ENCODE data around the gene LTBP1.

- no peak for TF ChIP-seq CTCF (optimal IDR thresholded peaks at IDR 0.05 in 1 of 3, IDR thresholded peaks at IDR 0.05 in 1 of 3, conservative IDR thresholded peaks at IDR 0.05 in 1 of 3; ENCODE audit: extremely low read depth in 1 of 3, insufficient read depth in 2 of 3, low read length in 3 of 3)
- no peak for TF ChIP-seq EZH2 (IDR thresholded peaks at IDR 0.05; ENCODE audit: low read length)
Observed at GRCh38 chr2:33236482-33237385, 290.0 kb downstream of the LTBP1 start.

Data from keratinocyte (primary cell).